Measurements from ENCODE around the gene KLK12.

KLK12 gene, protein sequence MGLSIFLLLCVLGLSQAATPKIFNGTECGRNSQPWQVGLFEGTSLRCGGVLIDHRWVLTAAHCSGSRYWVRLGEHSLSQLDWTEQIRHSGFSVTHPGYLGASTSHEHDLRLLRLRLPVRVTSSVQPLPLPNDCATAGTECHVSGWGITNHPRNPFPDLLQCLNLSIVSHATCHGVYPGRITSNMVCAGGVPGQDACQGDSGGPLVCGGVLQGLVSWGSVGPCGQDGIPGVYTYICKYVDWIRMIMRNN

DNA sequence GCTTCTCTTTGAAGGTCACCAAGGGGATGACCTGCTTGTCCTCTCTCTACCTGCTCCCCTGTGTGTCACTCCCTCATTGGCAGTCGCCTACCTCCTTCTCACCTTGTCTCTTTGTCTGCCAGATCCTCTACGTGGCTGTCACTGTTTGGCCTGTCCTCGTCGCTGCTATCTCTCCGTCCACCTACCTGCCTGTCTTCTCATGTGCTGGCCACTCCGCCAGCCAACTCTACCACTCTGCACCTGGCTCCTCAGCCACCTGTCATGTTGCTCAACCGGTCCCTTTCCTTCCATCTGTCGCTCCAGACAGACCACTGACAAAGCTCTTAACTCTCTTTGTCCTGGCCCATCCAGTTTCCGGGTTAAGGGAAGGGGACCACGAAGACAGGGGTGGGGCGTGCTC, at the start of gene KLK12:
TSS of gene KLK12 (minus strand) at position 299 of the 400 bp plus-strand sequence. CDS start 381 bp downstream, outside the sequence.
- DNase-seq, result no peak

DNA sequence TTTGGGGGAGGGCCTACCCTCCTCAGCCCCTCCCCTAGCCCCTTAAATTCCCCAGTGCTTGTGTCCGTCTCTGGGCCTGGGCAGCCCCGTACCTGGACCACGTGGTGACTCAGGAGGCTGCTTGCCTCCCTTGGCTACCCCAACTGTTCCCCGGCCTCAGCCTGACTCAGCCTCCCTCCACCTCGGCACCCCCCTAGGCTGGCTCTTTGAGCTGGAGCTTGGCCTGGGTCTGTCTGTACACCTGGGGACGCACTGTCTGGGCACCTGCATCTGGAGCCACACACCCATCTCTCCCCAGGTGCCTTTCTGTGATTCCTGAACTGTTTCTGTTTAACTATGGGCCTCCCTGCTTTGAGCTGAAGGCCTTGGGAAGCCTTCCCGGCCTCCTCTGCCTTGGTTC, 49.7 kb upstream of the KLK12 start:
- DNase-seq, result no peak

DNA sequence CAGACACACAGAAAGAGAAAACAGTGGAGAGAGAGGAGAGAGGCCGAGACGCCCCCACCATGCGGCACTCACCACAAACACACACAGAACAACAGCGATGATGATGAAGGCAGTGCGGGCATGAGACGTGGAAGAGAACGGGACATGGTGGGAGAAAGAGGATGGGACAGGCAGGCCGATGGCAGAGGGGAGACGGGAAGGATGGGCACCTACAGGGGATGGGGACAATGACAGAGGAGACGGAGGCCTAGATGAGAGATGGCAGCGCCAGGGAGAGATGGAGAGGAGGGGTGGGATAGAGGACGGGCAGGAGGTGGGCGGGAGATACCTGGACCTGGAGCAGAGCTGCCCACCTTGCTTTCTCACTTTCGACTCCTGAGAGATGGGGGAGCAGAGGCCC, 49.0 kb upstream of the KLK12 start:
- no peak for DNase-seq

DNA sequence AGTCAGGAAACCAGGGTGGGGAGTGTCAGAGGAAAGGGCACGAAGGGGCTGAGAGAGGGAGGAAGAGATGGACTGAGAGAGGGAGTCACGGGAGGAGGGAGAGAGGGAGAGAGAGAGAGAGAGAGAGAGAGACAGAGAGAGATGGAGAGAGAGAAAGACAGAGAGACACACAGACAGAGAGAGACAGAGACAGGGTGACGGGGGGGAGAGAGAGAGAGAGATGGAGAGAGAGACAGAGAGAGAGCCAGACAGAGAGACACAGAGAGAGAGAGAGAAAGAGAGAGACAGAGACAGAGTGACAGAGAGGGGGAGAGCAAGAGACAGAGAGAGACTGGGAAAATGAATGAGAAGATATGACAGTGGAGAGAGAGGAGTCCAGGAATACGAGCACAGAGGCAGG, 48.4 kb upstream of the KLK12 start:
- no peak for DNase-seq

DNA sequence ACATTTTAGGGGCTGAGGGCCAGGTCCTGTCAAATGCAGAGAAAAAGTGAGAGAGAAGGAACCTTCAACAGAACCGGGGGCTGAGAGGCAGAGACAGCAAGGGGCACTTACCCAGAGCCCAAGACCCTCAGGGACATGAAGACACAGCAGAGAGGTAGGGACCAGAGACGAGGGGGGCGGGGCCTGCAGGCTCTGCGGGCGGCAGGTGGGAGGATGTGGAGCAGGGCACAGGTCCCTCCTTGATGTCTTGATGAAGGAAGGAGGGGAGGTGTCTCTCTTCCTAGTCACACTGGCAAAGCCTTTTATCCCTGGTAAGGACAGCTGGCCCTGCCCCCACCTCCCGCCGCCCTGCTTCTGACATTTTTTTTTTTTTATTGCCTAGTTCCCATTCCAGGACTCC, 47.8 kb upstream of the KLK12 start, which contains the start of gene KLK14:
TSS of gene KLK14 (minus strand) at position 277 of the 400 bp plus-strand sequence. CDS start at position 4, 273 bp downstream.
- no peak for DNase-seq

DNA sequence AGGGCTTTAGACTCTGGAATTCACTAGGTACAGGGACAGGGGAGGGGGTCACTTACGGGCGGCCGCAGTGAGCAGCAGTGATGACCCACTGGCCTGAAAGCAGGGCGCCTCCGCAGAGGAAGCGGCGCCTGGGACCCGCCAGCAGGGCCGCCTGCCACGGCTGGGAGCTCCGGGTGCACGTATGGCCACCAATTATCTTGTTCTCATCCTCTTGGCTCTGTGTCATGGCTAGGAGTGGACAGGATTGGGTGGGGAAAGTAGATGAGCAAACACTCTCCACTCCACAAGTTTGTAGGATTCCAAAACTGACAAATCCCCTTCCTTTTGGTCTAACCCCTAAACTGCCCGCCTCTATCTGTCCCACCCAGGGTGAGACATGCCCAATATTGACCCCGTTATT, 46.7 kb upstream of the KLK12 start:
- no peak for DNase-seq

GRCh38 chr19:51079481-51080110, 44.8 kb upstream of the KLK12 start:
- DNase-seq, result no peak

- DNase-seq, result no peak
These were observed 43.9 kb upstream of the KLK12 start for GRCh38 chr19:51078731-51079130.

- no peak for DNase-seq
These were observed 43.3 kb upstream of the KLK12 start for GRCh38 chr19:51078104-51078503.

DNA sequence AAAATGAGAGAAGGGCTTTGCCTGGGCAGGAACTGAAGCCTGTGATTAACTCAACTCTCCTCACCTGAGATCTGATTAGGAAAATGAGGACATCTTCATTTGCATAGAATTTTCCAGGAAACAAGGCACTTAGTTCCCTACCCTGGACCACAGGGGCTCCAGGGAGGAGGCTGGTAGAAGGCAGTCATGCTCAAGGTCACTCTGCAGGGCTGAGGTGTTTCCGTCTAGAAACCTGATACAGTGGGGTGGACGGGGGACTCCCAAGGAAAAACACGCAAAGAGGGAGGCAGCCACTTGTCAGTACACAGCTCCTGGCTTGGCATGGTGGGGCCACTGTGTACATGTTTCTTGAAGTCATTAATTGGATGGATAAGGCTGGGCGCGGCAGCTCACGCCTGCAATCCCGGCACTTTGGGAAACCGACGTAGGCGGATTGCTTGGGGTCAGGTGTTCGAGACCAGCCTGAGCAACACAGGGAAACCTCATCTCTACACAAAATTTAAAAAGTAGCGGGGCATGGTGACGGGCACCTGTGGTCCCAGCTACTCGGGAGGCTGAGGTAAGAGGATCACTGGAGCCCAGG, 41.9 kb upstream of the KLK12 start:
- no peak for DNase-seq

DNA sequence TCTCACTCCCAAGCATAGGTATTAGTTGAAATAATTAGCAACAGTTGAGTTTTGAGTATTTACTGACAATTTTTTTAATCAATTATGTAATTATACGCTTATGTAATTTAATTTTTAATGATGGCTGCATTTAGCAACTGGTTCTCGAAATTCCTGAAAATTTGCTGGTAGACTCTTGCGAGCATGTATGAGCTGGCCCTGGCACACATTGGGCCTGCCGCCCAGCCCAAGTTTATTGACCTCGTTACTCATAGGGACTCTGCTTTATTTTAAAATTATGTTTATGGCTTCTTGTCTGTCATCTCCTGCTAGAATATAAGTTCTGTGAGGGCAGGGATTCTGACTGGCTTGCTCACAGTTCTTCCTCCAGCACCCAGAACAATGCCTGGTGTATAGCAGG, 41.2 kb upstream of the KLK12 start:
- DNase-seq, result no peak

DNA sequence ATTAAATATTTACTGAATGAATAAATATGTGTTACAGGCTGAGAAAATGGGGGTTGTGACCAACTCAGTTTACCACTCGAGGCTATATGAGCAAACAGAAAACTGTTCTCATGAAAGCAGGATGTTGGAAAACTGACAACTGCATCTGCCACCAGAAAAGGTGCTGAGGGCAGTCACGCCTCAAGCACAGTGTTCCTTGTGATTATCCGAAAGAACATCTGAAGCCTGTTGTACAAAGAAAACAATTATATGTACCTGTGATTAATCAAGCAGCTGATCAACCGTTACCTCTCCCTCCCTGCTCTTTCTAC, 36.2 kb upstream of the KLK12 start:
- no peak for DNase-seq

- no peak for DNase-seq
These were observed 35.7 kb upstream of the KLK12 start for GRCh38 chr19:51070334-51071094.

GRCh38 chr19:51066393-51067186, 31.8 kb upstream of the KLK12 start:
- DNase-seq, result no peak

DNA sequence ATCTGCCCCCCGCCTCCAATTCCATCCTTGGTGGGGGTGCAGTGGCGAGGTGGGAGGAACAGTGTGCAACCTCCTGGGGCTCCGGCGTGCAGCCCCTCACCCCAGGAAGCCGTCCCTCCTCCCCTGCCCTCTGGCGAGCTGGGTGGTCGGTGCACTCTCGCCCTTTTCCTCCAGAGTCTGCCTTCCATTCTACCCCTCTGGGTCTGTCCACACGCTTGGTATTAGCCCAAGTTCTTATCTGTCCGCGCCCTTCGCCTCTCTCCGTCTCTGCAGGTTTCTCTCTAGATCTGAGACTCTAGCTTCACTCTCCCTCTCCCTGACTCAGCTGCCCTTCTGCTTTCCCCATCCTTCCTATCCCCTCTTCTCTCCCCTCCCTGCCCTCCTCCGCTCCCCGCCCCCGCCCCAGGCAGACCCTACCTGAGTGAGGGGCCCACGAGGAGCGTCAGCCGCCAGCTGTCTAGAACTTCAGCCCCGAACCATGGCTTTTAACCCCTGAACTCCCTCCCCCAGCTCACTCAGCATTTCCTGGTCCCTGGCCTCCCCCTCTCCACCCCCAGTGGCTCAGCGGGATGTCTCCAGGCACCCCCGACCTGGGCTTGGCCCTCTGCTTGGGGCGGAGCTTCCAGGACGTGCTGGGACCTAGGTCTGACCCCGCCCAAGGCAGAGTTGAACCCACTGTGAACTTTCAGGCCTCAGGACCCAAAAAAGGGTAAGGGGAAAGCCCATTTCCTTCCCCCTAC, 30.6 kb upstream of the KLK12 start:
- no peak for DNase-seq

DNA sequence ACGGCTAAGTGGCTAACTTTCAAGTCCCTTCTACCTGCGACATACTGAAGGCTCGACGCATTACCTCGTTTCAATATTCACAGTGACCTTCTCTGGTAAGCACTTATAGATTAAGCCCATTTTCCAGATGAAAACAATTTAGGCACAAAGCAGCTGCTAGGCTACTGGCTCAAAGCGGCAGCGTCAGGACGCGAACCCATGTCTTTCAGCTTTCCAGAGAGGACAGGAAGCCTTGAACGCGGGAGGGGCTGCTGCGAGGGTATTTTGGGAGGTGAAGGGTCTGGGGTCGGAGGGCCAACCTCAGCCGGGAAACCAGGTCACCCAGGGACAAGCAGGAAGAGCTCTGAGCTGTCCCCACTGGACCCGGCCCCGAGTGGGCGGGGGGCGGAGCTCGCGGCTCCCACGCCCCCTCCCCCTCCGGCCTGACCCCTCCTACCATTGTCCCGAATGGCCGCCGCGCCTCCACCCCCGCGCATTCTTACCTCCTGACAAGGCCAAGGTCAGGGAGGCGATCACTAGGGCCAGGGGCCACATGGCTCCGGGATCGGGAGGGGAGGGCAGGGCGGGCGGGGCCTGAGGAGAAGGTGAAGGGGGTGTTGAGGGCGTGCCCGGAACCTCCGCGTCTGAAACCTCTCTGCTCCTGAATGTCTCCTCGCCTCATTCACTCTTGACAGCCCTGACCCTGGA, 29.9 kb upstream of the KLK12 start, which contains the start of gene KLK13:
TSS of gene KLK13 (minus strand) at position 559 of the 687 bp plus-strand sequence. CDS start at position 534, 25 bp downstream.
- no peak for DNase-seq

DNA sequence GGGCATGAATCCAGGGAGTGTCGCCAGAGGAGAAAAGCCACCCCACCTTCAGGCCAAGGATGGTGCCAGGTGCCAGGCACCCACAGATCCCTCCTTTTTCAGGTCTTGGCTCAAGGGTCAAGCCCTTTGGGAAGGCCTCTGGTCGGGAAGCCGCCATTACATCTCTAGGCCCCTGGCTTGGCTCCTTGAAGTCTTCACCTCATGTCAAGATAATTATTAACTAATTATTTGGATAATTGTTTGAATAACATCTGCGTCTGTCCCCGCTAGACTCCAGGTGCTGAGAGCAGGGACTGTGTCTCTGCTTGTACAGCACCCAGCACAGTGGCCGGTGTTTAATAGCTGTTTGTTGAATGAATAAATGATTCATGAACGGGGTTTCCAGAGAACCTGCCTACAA, 28.9 kb upstream of the KLK12 start:
- no peak for DNase-seq

DNA sequence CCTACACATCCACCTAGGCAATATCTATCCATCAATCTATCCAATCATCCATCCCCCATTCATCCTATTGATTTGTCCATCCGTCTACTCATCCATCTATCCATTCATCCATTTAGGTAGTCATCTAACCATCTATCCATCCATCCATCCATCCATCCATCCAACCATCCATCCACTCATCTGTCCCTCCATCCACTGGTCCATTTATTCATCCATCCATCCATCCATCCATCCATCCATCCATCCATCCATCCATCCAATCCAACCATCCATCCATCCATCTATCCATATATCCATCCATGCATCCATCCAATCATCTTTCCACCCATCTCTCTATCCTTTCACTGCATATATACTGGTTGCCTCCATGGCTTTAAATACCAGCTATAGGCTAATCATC, 26.2 kb upstream of the KLK12 start:
- no peak for DNase-seq

DNA sequence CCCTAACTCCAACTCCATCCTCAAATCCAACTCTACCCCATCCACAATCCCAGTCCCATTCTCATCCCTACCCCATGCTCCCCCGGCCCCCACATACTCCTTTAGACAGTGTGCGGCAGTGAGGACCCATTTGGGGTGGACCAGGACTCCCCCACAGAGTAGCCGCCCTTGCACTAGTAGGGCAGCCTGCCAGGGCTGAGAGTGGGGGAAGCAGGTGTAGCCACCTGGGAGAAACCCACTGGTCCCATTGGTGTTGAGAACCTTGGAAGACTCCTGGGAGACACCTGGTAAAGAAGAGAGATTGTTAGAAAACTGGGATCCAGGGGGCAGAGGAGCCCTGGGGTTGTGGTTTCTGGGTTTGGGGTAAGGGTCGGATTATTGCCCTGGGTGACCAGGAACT, 25.5 kb upstream of the KLK12 start:
- no peak for DNase-seq

DNA sequence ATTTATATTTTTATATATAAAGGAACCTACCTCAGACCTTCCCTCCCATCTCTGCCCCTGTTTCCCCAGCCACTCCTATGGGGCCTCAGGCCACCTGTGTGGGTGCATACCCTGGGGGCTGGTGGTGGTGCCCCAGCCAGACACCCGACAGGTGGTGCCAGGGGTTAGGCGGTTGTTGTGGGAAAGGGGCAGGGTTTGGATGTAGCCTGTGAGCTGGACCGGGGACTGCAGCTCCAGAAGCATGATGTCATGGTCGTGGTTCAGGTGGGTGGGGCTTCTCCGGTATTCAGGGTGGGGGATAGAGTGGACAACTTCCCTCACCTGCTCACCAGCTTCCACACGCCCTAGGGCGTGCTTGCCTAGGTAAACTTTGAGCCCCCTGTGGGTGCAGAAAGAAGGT, 24.9 kb upstream of the KLK12 start:
- no peak for DNase-seq

DNA sequence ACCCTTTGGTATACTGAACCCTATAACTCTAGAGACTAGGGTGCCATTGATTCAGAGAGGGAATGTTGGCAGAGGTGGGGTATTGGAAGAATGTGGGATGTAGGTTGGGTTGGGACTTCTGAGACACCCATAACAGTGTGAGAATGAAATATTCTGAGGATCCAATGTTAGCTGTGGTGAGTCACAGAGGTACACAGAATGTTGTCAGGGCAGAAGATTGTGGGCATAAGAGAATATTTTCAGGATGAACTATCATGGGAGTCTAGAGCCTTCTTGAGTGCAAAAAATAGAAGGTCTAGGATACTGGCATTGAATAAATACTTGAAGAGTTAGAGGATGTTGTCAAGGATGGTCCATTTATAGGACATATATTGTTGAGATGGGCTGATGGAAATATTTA, 21.1 kb upstream of the KLK12 start:
- no peak for DNase-seq

GRCh38 chr19:51047031-51047335, 12.2 kb upstream of the KLK12 start:
- DNase-seq, result no peak
